OCI-LY7 (cell line): ENCODE results near the gene SPR. TPM values are rescaled to one million over a fixed set of nuclear protein-coding genes. Genes with fewer than 3 reads are reported as not detected.

Source experiments
- BruUV-seq: library from RNA; stranded (reverse); fragments of 400-500 nt; replicated peaks from 2 replicates; lab custom pipeline; 2021; lab: Mats Ljungman, UMichigan
- CTCF ChIA-PET: fragments of 300-600 bp; sonication (Branson Sonifier 250); formaldehyde crosslinking; loops from one replicate; lab custom pipeline; 2022; ENCODE audit warnings: antibody characterized with exemption; ENCODE audit not compliant: unreplicated experiment; lab: Charles Lee
- POLR2A ChIA-PET: fragments of 300-600 bp; sonication (Branson Sonifier 250); formaldehyde crosslinking; loops from one replicate; lab custom pipeline; 2022; ENCODE audit warnings: antibody characterized with exemption; lab: Charles Lee
- DNase-seq: peaks from one replicate; pipeline ENCODE4 v3.0.0-alpha.2; 2015; ENCODE audit warnings: low spot score
- H2AFZ ChIP-seq: fragments of 200-600 bp; sonication (generic), shearing (Covaris generic); 2 replicates; pipeline ENCODE4 v1.6.1; 2014; ENCODE audit warnings: mild to moderate bottlenecking, antibody characterized with exemption, low read length, moderate library complexity
- H3K27ac ChIP-seq: fragments of 200-600 bp; sonication (generic); 2 replicates; pipeline ENCODE4 v1.5.1; 2014; ENCODE audit warnings: mixed run types, low read depth, mild to moderate bottlenecking, moderate library complexity, low read length, inconsistent platforms; ENCODE audit not compliant: poor library complexity, severe bottlenecking
- H3K36me3 ChIP-seq: fragments of 200-600 bp; sonication (generic); 2 replicates; pipeline ENCODE4 v1.6.1; 2014; ENCODE audit warnings: mild to moderate bottlenecking, antibody characterized with exemption, low read length, moderate library complexity, mixed read lengths; ENCODE audit not compliant: insufficient read depth
- H3K4me1 ChIP-seq: fragments of 200-600 bp; sonication (generic); 2 replicates; pipeline ENCODE4 v1.5.1; 2014; ENCODE audit warnings: mild to moderate bottlenecking, low read length; ENCODE audit not compliant: insufficient read depth, poor library complexity, severe bottlenecking
- H3K4me2 ChIP-seq: fragments of 200-600 bp; sonication (generic); 2 replicates; pipeline ENCODE4 v1.6.1; 2014; ENCODE audit warnings: mild to moderate bottlenecking, low read length
- H3K4me3 ChIP-seq: fragments of 200-600 bp; sonication (generic); 2 replicates; pipeline ENCODE4 v1.5.1; 2014; ENCODE audit warnings: mild to moderate bottlenecking, low read depth, low read length; ENCODE audit not compliant: poor library complexity, severe bottlenecking
- H3K79me2 ChIP-seq: fragments of 200-600 bp; sonication (generic); 2 replicates; pipeline ENCODE4 v1.6.1; 2016; ENCODE audit warnings: low read depth, mild to moderate bottlenecking, low read length, moderate library complexity, mixed read lengths; ENCODE audit not compliant: insufficient read depth
- H3K9me2 ChIP-seq: fragments of 200-600 bp; sonication (generic); 2 replicates; pipeline ENCODE4 v1.6.1; 2016; ENCODE audit warnings: mild to moderate bottlenecking, low read length, mixed read lengths; ENCODE audit not compliant: insufficient read depth
- H3K9me3 ChIP-seq: fragments of 200-600 bp; sonication (generic); 2 replicates; pipeline ENCODE4 v1.6.1; 2014; ENCODE audit warnings: mild to moderate bottlenecking, mixed run types, low read length, mixed read lengths
- H4K20me1 ChIP-seq: fragments of 200-600 bp; sonication (generic); 2 replicates; pipeline ENCODE4 v1.6.1; 2014; ENCODE audit warnings: mild to moderate bottlenecking, antibody characterized with exemption, low read length, moderate library complexity, mixed read lengths; ENCODE audit not compliant: insufficient read depth
- EZH2phosphoT487 ChIP-seq: fragments of 200-600 bp; sonication (generic); IDR thresholded peaks from 2 replicates; pipeline ENCODE4 v1.6.1; 2018; ENCODE audit warnings: low read depth, borderline replicate concordance, mild to moderate bottlenecking, mixed run types, antibody characterized with exemption, low read length, moderate library complexity, mixed read lengths
- intact Hi-C: fragments of 100-400 bp; cut with micrococcal nuclease; formaldehyde crosslinking; loops from one replicate; pipeline ENCODE4 v1.10.0; 2022; ENCODE audit not compliant: unreplicated experiment
- total RNA-seq, 2 experiments: library from RNA; depleted of rRNA in 1 of 2; stranded (reverse); fragments of >200 nt in 1 of 2; shearing (Covaris generic) in 1 of 2; gene quantifications; 2 replicates each; pipeline ENCODE4 v1.2.3, GENCODE V29; 2014 to 2022
- TF ChIP-seq, protein P1 (sequence below): fragments of 200-600 bp; sonication (generic); conservative IDR thresholded peaks from 2 replicates; pipeline ENCODE4 v1.5.1; 2014; ENCODE audit warnings: mild to moderate bottlenecking, antibody characterized with exemption, low read length, moderate library complexity, mixed read lengths

The SPR gene
- total RNA-seq, 2 experiments from 2014 or later = not detected

DNA sequence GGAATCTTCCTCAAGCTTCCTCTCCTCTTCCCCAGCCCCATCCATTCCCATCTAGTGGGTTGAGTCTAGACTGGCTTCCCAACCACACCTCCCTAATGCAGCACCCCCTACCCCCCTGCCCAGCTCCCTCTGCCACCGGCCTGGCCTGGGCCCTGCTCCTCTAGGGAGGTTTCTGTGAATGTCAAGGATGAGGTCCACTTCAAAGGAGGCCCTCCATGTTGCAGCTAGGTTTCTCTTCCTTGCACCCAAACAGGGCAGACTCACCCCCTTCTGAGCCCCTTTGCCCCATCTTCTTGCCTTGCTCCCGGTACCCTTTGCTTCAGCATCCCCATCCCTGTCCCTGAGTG is 48.4 kb downstream of the SPR start:
- no peaks in the 10 kb centered on the region for H3K36me3 ChIP-seq
- TF ChIP-seq, protein P1, sequence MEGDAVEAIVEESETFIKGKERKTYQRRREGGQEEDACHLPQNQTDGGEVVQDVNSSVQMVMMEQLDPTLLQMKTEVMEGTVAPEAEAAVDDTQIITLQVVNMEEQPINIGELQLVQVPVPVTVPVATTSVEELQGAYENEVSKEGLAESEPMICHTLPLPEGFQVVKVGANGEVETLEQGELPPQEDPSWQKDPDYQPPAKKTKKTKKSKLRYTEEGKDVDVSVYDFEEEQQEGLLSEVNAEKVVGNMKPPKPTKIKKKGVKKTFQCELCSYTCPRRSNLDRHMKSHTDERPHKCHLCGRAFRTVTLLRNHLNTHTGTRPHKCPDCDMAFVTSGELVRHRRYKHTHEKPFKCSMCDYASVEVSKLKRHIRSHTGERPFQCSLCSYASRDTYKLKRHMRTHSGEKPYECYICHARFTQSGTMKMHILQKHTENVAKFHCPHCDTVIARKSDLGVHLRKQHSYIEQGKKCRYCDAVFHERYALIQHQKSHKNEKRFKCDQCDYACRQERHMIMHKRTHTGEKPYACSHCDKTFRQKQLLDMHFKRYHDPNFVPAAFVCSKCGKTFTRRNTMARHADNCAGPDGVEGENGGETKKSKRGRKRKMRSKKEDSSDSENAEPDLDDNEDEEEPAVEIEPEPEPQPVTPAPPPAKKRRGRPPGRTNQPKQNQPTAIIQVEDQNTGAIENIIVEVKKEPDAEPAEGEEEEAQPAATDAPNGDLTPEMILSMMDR = no peak
- TF ChIP-seq EZH2phosphoT487 = no peak
- H3K4me2 ChIP-seq = no peak overlapping the region
- no peak overlapping the region for H3K27ac ChIP-seq
- no peaks in the 10 kb centered on the region for H3K9me3 ChIP-seq
- intact Hi-C loops = no loop called here
- DNase-seq = no peak
- H3K9me2 ChIP-seq = no peaks in the 10 kb centered on the region
- no peaks in the 10 kb centered on the region for H3K4me1 ChIP-seq
- ChIA-PET POLR2A (no interaction called here), CTCF (interaction anchor here (0.6 kb wide), 2 partner anchors 50 to 243 kb away, joined by 3 to 4 read pairs; no protein-coding TSS in a partner anchor)
- H2AFZ ChIP-seq = no peak overlapping the region
- no peaks in the 10 kb centered on the region for H3K79me2 ChIP-seq
- H3K4me3 ChIP-seq = no peak overlapping the region
- BruUV-seq = no TSS peak
- no peaks in the 10 kb centered on the region for H4K20me1 ChIP-seq

DNA sequence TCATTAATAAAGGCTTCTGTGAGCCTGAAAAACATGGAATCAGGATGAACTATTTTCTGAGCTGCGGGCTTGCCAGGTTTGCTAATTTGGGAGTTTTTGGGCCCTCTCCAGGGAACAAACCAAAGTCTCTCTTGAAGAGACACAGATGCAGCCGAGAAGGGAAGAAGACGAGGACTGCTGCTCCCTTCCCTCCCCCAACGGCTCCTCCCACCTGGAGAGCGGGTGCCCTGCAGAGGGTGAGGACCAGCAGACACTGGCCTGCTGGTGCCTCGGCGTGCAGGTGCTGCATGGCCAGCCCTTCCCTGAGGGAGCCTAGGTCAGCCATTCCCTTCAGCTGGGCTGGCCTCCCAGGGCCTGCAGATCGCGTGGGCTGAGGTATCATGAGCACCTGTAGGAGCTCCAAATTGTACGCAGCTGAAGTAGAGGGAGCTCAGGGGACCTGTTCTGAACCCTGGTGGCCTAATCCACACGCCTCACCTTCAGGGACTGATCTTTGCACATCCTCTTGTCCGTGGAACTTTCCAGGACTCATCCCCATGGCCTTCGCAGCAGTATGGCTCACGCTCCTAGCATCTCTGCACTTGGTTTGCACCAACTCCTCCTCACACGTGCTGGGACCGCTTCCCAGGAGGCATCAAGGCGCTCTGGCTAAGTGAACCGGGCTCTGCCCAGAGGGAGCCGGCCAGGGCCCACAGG is 49.6 kb downstream of the SPR start:
- Histone ChIP-seq H2AFZ (no peak overlapping the region), H3K9me2 (no peaks in the 10 kb centered on the region), H3K79me2 (no peaks in the 10 kb centered on the region), H3K4me1 (no peaks in the 10 kb centered on the region), H3K4me2 (no peak overlapping the region), H3K4me3 (no peak overlapping the region), H3K9me3 (no peaks in the 10 kb centered on the region), H3K36me3 (no peaks in the 10 kb centered on the region), H4K20me1 (no peaks in the 10 kb centered on the region), H3K27ac (no peak overlapping the region)
- no peak for TF ChIP-seq EZH2phosphoT487
- TF ChIP-seq, protein P1 = no peak
- BruUV-seq = no TSS peak
- POLR2A ChIA-PET = no interaction called here
- CTCF ChIA-PET = no interaction called here
- intact Hi-C loops = no loop called here
- no peak for DNase-seq

DNA sequence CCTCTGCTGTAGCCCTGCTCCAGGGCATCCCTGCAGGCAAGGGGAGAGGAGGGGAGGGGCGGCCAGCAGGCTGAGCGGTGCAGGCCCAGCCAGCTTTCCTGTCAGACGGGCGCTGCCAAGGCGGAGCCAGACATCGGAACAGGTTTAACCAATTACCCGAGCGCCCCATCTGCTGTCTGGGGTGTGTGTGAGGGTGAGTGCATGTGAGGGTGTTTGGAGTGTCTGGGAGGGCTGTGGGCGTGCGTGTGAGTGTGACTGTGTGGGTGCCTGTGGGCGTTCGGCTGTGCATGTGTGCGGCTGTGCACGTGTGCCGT is 50.1 kb downstream of the SPR start:
- H2AFZ ChIP-seq = no peak overlapping the region
- no peaks in the 10 kb centered on the region for H3K9me3 ChIP-seq
- intact Hi-C loops = no loop called here
- ChIA-PET CTCF (no interaction called here), POLR2A (no interaction called here)
- no peaks in the 10 kb centered on the region for H4K20me1 ChIP-seq
- no peaks in the 10 kb centered on the region for H3K9me2 ChIP-seq
- DNase-seq = no peak
- H3K4me3 ChIP-seq = no peak overlapping the region
- H3K27ac ChIP-seq = no peak overlapping the region
- no TSS peak for BruUV-seq
- TF ChIP-seq EZH2phosphoT487 = no peak
- TF ChIP-seq, protein P1 = no peak
- no peaks in the 10 kb centered on the region for H3K36me3 ChIP-seq
- H3K79me2 ChIP-seq = no peaks in the 10 kb centered on the region
- H3K4me1 ChIP-seq = no peaks in the 10 kb centered on the region
- H3K4me2 ChIP-seq = no peak overlapping the region
